H1 (cell line): ENCODE measurements around the gene ZNF669. TPM values are rescaled to one million over a fixed set of nuclear protein-coding genes. Genes with fewer than 3 reads are reported as not detected.

Source experiments
- CTCF ChIA-PET: fragments of 300-600 bp; sonication (Branson Sonifier 250); formaldehyde crosslinking; loops from one replicate; lab custom pipeline; 2021; ENCODE audit not compliant: partially characterized antibody; lab: Charles Lee
- POLR2A ChIA-PET: fragments of 300-600 bp; sonication (Branson Sonifier 250); formaldehyde crosslinking; loops from one replicate; lab custom pipeline; 2021; ENCODE audit warnings: inconsistent platforms; ENCODE audit not compliant: partially characterized antibody; lab: Charles Lee
- DNase-seq, 2 experiments: peaks; one replicate each; pipeline versions ENCODE4 v3.0.0 to v3.0.0-alpha.2; 2010 to 2022; ENCODE audit warnings: low spot score in 2 of 2, low read depth in 1 of 2, mixed read lengths in 1 of 2
- FAIRE-seq: peaks from 2 replicates; lab custom pipeline; 2011; peaks lifted over from hg19 to GRCh38; lab: Jason Lieb, UNC
- H2AFZ ChIP-seq: 2 replicates; pipeline ENCODE4 v1.8.1; 2012; ENCODE audit warnings: low read length, inconsistent platforms
- H2AK5ac ChIP-seq: 2 replicates; pipeline ENCODE4 v1.6.1; 2013; ENCODE audit warnings: low read depth, low read length
- H2BK120ac ChIP-seq: replicated peaks from 2 replicates; pipeline ENCODE3; 2013; ENCODE audit warnings: low read depth, low read length, inconsistent platforms
- H2BK12ac ChIP-seq: 2 replicates; pipeline ENCODE4 v1.6.1; 2013; ENCODE audit warnings: low read depth, low read length
- H2BK15ac ChIP-seq: 2 replicates; pipeline ENCODE4 v1.6.1; 2013; ENCODE audit warnings: low read length
- H2BK20ac ChIP-seq: 2 replicates; pipeline ENCODE4 v1.6.1; 2013; ENCODE audit warnings: low read length
- H2BK5ac ChIP-seq: 2 replicates; pipeline ENCODE4 v1.6.1; 2013; ENCODE audit warnings: low read depth, low read length
- H3K14ac ChIP-seq: 2 replicates; pipeline ENCODE4 v1.6.1; 2013; ENCODE audit warnings: inconsistent platforms; ENCODE audit not compliant: insufficient read length
- H3K18ac ChIP-seq: 2 replicates; pipeline ENCODE4 v1.6.1; 2013; ENCODE audit warnings: low read length; ENCODE audit errors: extremely low read depth
- H3K23ac ChIP-seq: 2 replicates; pipeline ENCODE4 v1.6.1; 2013; ENCODE audit warnings: inconsistent platforms; ENCODE audit not compliant: insufficient read length
- H3K23me2 ChIP-seq: 2 replicates; pipeline ENCODE4 v1.6.1; 2013; ENCODE audit warnings: low read depth, low read length
- H3K27ac ChIP-seq: 2 replicates; pipeline ENCODE4 v1.6.1; 2011; ENCODE audit warnings: low read depth, low read length, inconsistent platforms
- H3K27me3 ChIP-seq, 4 experiments: replicated peaks in 1 of 4; 1 replicate in 1 of 4; 2 replicates in 3 of 4; pipeline versions ENCODE4 v1.6.1 to v1.8.1; 2011 to 2013; ENCODE audit warnings: low read length in 3 of 4, mild to moderate bottlenecking in 3 of 4, inconsistent platforms in 2 of 4, mixed read lengths in 2 of 4, moderate library complexity in 1 of 4; ENCODE audit not compliant: control insufficient read depth in 3 of 4, insufficient read depth in 3 of 4; ENCODE audit errors: extremely low read depth in 1 of 4
- H3K36me3 ChIP-seq, 4 experiments: 2 replicates each; pipeline versions ENCODE4 v1.6.1 to v1.8.1; 2011 to 2013; ENCODE audit warnings: mild to moderate bottlenecking in 4 of 4, low read length in 3 of 4, moderate library complexity in 2 of 4, control low read depth in 1 of 4, inconsistent platforms in 1 of 4; ENCODE audit not compliant: insufficient read depth in 4 of 4, control insufficient read depth in 2 of 4
- H3K4ac ChIP-seq: replicated peaks from 2 replicates; pipeline ENCODE3; 2013; ENCODE audit warnings: low read length, low read depth, mixed read lengths, inconsistent platforms; ENCODE audit not compliant: insufficient read length
- H3K4me1 ChIP-seq, 4 experiments: replicated peaks in 1 of 4; 1 replicate in 1 of 4; 2 replicates in 3 of 4; pipeline versions ENCODE4 v1.6.1 to v1.8.1; 2011 to 2013; ENCODE audit warnings: low read length in 3 of 4, inconsistent platforms in 2 of 4, mixed read lengths in 1 of 4; ENCODE audit not compliant: insufficient read depth in 4 of 4, control insufficient read depth in 3 of 4
- H3K4me2 ChIP-seq, 2 experiments: 2 replicates each; pipeline versions ENCODE4 v1.6.1 to v1.8.1; 2011 to 2013; ENCODE audit warnings: low read depth in 2 of 2, low read length in 2 of 2, control low read depth in 1 of 2, inconsistent platforms in 1 of 2, mild to moderate bottlenecking in 1 of 2; ENCODE audit not compliant: insufficient read depth in 1 of 2
- H3K4me3 ChIP-seq, 4 experiments: fragments of 200-600, 300-600 bp in 1 of 4; sonication (generic), shearing (Covaris generic), sonication (Bioruptor Twin) in 1 of 4; 2 replicates each; pipeline versions ENCODE4 v1.5.1 to v1.8.1; 2011 to 2016; ENCODE audit warnings: low read length in 4 of 4, low read depth in 3 of 4, control low read depth in 2 of 4, inconsistent platforms in 2 of 4, mild to moderate bottlenecking in 2 of 4, mixed read lengths in 1 of 4, moderate library complexity in 1 of 4; ENCODE audit not compliant: insufficient read depth in 2 of 4; ENCODE audit errors: extremely low read depth in 1 of 4
- H3K56ac ChIP-seq: replicated peaks from 2 replicates; pipeline ENCODE3; 2013; ENCODE audit warnings: low read depth, mild to moderate bottlenecking, mixed read lengths, low read length, inconsistent platforms; ENCODE audit not compliant: insufficient read length
- H3K79me1 ChIP-seq: 2 replicates; pipeline ENCODE4 v1.6.1; 2013; ENCODE audit warnings: low read depth, low read length, control low read depth
- H3K79me2 ChIP-seq, 2 experiments: 2 replicates each; pipeline versions ENCODE4 v1.6.1 to v1.8.1; 2012 to 2013; ENCODE audit warnings: low read length in 2 of 2, mild to moderate bottlenecking in 2 of 2, inconsistent platforms in 1 of 2; ENCODE audit not compliant: insufficient read depth in 2 of 2, control insufficient read depth in 1 of 2
- H3K9ac ChIP-seq, 4 experiments: replicated peaks in 1 of 4; 1 replicate in 1 of 4; 2 replicates in 3 of 4; pipeline versions ENCODE4 v1.6.1 to v1.8.1; 2011 to 2013; ENCODE audit warnings: low read depth in 3 of 4, low read length in 3 of 4, control low read depth in 2 of 4, mild to moderate bottlenecking in 2 of 4, moderate library complexity in 2 of 4, inconsistent platforms in 1 of 4; ENCODE audit errors: extremely low read depth in 1 of 4
- H3K9me3 ChIP-seq, 2 experiments: 2 replicates each; pipeline versions ENCODE4 v1.6.1 to v1.8.1; 2012 to 2013; ENCODE audit warnings: mild to moderate bottlenecking in 2 of 2, moderate library complexity in 2 of 2, control low read depth in 1 of 2, inconsistent platforms in 1 of 2, low read depth in 1 of 2, low read length in 1 of 2, mixed read lengths in 1 of 2; ENCODE audit not compliant: insufficient read depth in 2 of 2
- H4K20me1 ChIP-seq, 2 experiments: replicated peaks in 1 of 2; 2 replicates each; pipeline versions ENCODE3 to v1.8.1; 2011 to 2013; ENCODE audit warnings: inconsistent platforms in 2 of 2, low read length in 2 of 2, mild to moderate bottlenecking in 1 of 2; ENCODE audit not compliant: insufficient read depth in 2 of 2, control insufficient read depth in 1 of 2
- H4K5ac ChIP-seq: 2 replicates; pipeline ENCODE4 v1.6.1; 2013; ENCODE audit warnings: low read length, low read depth, mixed read lengths, inconsistent platforms; ENCODE audit not compliant: insufficient read length
- H4K8ac ChIP-seq: 2 replicates; pipeline ENCODE4 v1.8.0; 2013; ENCODE audit warnings: mild to moderate bottlenecking, moderate library complexity, low read length, inconsistent platforms; ENCODE audit not compliant: insufficient read depth; ENCODE audit errors: extremely low read depth
- H4K91ac ChIP-seq: replicated peaks from 2 replicates; pipeline ENCODE3; 2013; ENCODE audit warnings: low read length, mixed read lengths, inconsistent platforms; ENCODE audit not compliant: insufficient read length
- BACH1 ChIP-seq: IDR thresholded peaks from 2 replicates; pipeline ENCODE4 v1.6.1; 2012; ENCODE audit warnings: low read length, improper control_type of control experiment
- BRCA1 ChIP-seq: IDR thresholded peaks from 2 replicates; pipeline ENCODE4 v1.6.1; 2012; ENCODE audit warnings: low read depth, low read length, improper control_type of control experiment
- HDAC2 ChIP-seq, 2 experiments: fragments of 300-600 bp in 1 of 2; sonication (generic) in 1 of 2; IDR thresholded peaks; 2 replicates each; pipeline ENCODE4 v1.6.1; 2011 to 2012; ENCODE audit warnings: low read depth in 2 of 2, low read length in 2 of 2, mild to moderate bottlenecking in 2 of 2, moderate library complexity in 2 of 2, borderline replicate concordance in 1 of 2, inconsistent platforms in 1 of 2
- MAFK ChIP-seq: IDR thresholded peaks from 2 replicates; pipeline ENCODE4 v1.6.1; 2012; ENCODE audit warnings: low read depth, mild to moderate bottlenecking, improper control_type of control experiment, low read length
- NANOG ChIP-seq: IDR thresholded peaks from 2 replicates; pipeline ENCODE4 v1.6.1; 2011; ENCODE audit warnings: low read length, low read depth, mild to moderate bottlenecking, inconsistent platforms; ENCODE audit not compliant: insufficient read depth, poor library complexity, severe bottlenecking
- NRF1 ChIP-seq: IDR thresholded peaks from 2 replicates; pipeline ENCODE4 v1.6.1; 2011; ENCODE audit warnings: mild to moderate bottlenecking, low read depth, low read length, improper control_type of control experiment
- POLR2A ChIP-seq, 2 experiments: IDR thresholded peaks; 1 replicate in 1 of 2; 2 replicates in 1 of 2; pipeline ENCODE4 v1.6.1; 2011; ENCODE audit warnings: low read depth in 2 of 2, low read length in 2 of 2, mild to moderate bottlenecking in 2 of 2; ENCODE audit errors: control extremely low read depth in 1 of 2
- POU5F1 ChIP-seq: IDR thresholded peaks from 2 replicates; pipeline ENCODE4 v1.6.1; 2011; ENCODE audit warnings: low read depth, mild to moderate bottlenecking, low read length, moderate library complexity
- WGBS, 2 experiments: shearing (Covaris generic) in 1 of 2; methylation state at CpG; one replicate each; pipeline versions ENCODE4 v1.1.6 to v1.1.7; 2013 to 2015; ENCODE audit warnings: low lambda C conversion rate in 2 of 2, mixed read lengths in 2 of 2, inconsistent platforms in 1 of 2, low coverage in 1 of 2, missing lambda C conversion rate in 1 of 2; ENCODE audit not compliant: insufficient replicate concordance in 2 of 2, insufficient coverage in 1 of 2, insufficient read length in 1 of 2; ENCODE audit errors: extremely low coverage in 1 of 2, missing lambda C conversion rate in 1 of 2; 5-methylcytosine and 5-hydroxymethylcytosine counted together
- polyA plus RNA-seq, 7 experiments: library from polyadenylated mRNA; depleted of rRNA in 3 of 7; stranded (reverse) in 5 of 7; unstranded in 2 of 7; fragments of >200 nt in 5 of 7; fragments of 200-250 nt in 2 of 7; gene quantifications; 1 replicate in 5 of 7; 2 replicates in 1 of 7; 4 replicates in 1 of 7; pipeline versions ENCODE4 v1.2.1 to v1.2.3, GENCODE V29; 2011 to 2013; ENCODE audit warnings: missing spikeins in 2 of 7, mixed read lengths in 2 of 7
- total RNA-seq: library from RNA; stranded (reverse); fragmentation: NEBNext Ultra II Directional; extraction: Animal tissue kit (Norgen Biotek cat#: 25700); gene quantifications from 2 replicates; pipeline ENCODE4 v1.2.1, GENCODE V29; 2021
- TF ChIP-seq, protein P1 (sequence below), 3 experiments: IDR thresholded peaks; 1 replicate in 2 of 3; 2 replicates in 1 of 3; pipeline versions ENCODE4 v1.5.1 to v1.6.1; 2011; ENCODE audit warnings: low read length in 3 of 3, mild to moderate bottlenecking in 3 of 3, inconsistent platforms in 2 of 3, low read depth in 1 of 3, moderate library complexity in 1 of 3; ENCODE audit not compliant: insufficient read depth in 1 of 3; ENCODE audit errors: control extremely low read depth in 1 of 3

The ZNF669 gene
- total and polyA plus RNA-seq, 2 of the 8 experiments (the other 6 are each of a cell fraction or from before 2014, with no cell fraction given) = 4.8 to 20.3 TPM

DNA sequence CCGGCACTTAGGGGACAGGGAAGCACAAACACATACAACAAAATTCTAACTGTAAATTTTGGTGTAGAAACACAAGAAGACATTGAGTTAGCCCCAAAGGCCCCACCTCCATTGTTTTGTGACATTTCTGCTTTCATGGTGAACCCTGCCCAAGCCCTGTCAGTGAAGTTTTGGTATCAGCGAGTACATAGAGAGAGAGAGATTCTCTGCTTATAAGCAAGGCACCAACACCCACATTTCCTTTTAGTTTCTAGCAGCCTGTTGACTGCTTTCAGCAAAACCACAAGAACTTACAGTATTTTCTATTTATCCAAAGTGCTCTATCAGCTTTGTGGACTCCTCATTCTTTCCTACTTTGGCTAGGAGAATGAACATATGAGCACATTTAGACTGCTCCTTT is 43.6 kb upstream of the ZNF669 start:
- Histone ChIP-seq H3K4me1 (no peaks in the 10 kb centered on the region), H2BK5ac (no peak overlapping the region)
- no peak for TF ChIP-seq POU5F1
- TF ChIP-seq, protein P1, sequence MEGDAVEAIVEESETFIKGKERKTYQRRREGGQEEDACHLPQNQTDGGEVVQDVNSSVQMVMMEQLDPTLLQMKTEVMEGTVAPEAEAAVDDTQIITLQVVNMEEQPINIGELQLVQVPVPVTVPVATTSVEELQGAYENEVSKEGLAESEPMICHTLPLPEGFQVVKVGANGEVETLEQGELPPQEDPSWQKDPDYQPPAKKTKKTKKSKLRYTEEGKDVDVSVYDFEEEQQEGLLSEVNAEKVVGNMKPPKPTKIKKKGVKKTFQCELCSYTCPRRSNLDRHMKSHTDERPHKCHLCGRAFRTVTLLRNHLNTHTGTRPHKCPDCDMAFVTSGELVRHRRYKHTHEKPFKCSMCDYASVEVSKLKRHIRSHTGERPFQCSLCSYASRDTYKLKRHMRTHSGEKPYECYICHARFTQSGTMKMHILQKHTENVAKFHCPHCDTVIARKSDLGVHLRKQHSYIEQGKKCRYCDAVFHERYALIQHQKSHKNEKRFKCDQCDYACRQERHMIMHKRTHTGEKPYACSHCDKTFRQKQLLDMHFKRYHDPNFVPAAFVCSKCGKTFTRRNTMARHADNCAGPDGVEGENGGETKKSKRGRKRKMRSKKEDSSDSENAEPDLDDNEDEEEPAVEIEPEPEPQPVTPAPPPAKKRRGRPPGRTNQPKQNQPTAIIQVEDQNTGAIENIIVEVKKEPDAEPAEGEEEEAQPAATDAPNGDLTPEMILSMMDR (IDR thresholded peaks at IDR 0.05; ENCODE audit: control extremely low read depth in 1 of 3, insufficient read depth in 1 of 3, low read depth in 1 of 3, low read length in 3 of 3) = no peak
- no peak for TF ChIP-seq BRCA1
- no peak for TF ChIP-seq BACH1
- TF ChIP-seq NRF1 = no peak
- no peak for TF ChIP-seq MAFK
- TF ChIP-seq NANOG = no peak
- no peak for TF ChIP-seq POLR2A (IDR thresholded peaks at IDR 0.05; ENCODE audit: control extremely low read depth in 1 of 2, low read depth in 2 of 2, low read length in 2 of 2)
- TF ChIP-seq HDAC2 (IDR thresholded peaks at IDR 0.05; ENCODE audit: borderline replicate concordance in 1 of 2, low read depth in 2 of 2, low read length in 2 of 2) = no peak
- TF ChIP-seq, all 59 proteins: peak for 0
- H2AK5ac ChIP-seq = no peak overlapping the region
- ChIA-PET CTCF (interaction anchor here (1.2 to 2.3 kb wide), 3 partner anchors 13 to 30 kb away, joined by 3 to 14 read pairs (median 13); no protein-coding TSS in a partner anchor), POLR2A (interaction anchor here (0.9 kb wide), 1 partner anchor 12 kb away, joined by 3 read pairs; no protein-coding TSS in a partner anchor)
- H4K20me1 ChIP-seq = peaks cover 0 to 2% of the 10 kb centered on the region in 2 experiments
- H3K18ac ChIP-seq = no peak overlapping the region
- H3K27ac ChIP-seq = no peak overlapping the region
- no peak overlapping the region for H3K4ac ChIP-seq
- no peak overlapping the region for H3K14ac ChIP-seq
- H4K91ac ChIP-seq = no peak overlapping the region
- no peak overlapping the region for H3K4me2 ChIP-seq
- H3K23ac ChIP-seq = no peak overlapping the region
- H4K5ac ChIP-seq = no peak overlapping the region
- H2BK12ac ChIP-seq = no peak overlapping the region
- no peak overlapping the region for H3K9ac ChIP-seq
- no peak overlapping the region for H2BK15ac ChIP-seq
- no peak overlapping the region for H3K56ac ChIP-seq
- peaks cover 0 to 42% (median 15%) of the 10 kb centered on the region in 4 experiments; a peak in 5 of 8 replicates for H3K36me3 ChIP-seq
- H3K27me3 ChIP-seq = no peaks in the 10 kb centered on the region
- no peak overlapping the region for H2BK20ac ChIP-seq
- DNase-seq (no peak), FAIRE-seq (no peak)
- no peak overlapping the region for H2BK120ac ChIP-seq
- no peak overlapping the region for H4K8ac ChIP-seq
- no peak overlapping the region for H2AFZ ChIP-seq
- no peak overlapping the region for H3K4me3 ChIP-seq
- no peaks in the 10 kb centered on the region for H3K23me2 ChIP-seq
- peaks cover 29 to 30% of the 10 kb centered on the region in 2 experiments for H3K9me3 ChIP-seq
- peaks cover 4% of the 10 kb centered on the region for H3K79me1 ChIP-seq
- 91% methylated on average over 2 of the region's 2 CpGs; no CpG with 5 or more reads in 1 of the 2 experiments for WGBS, 2 experiments
- peaks cover 0 to 25% of the 10 kb centered on the region in 2 experiments; a peak in 2 of 4 replicates for H3K79me2 ChIP-seq
